ENCODE results near the gene KIF1B.
"Not testable (repeated sequence)": the region's sequence is repeated elsewhere in the genome, so short reads cannot be mapped to it uniquely, and the experiment has no call there.

KIF1B gene

DNA sequence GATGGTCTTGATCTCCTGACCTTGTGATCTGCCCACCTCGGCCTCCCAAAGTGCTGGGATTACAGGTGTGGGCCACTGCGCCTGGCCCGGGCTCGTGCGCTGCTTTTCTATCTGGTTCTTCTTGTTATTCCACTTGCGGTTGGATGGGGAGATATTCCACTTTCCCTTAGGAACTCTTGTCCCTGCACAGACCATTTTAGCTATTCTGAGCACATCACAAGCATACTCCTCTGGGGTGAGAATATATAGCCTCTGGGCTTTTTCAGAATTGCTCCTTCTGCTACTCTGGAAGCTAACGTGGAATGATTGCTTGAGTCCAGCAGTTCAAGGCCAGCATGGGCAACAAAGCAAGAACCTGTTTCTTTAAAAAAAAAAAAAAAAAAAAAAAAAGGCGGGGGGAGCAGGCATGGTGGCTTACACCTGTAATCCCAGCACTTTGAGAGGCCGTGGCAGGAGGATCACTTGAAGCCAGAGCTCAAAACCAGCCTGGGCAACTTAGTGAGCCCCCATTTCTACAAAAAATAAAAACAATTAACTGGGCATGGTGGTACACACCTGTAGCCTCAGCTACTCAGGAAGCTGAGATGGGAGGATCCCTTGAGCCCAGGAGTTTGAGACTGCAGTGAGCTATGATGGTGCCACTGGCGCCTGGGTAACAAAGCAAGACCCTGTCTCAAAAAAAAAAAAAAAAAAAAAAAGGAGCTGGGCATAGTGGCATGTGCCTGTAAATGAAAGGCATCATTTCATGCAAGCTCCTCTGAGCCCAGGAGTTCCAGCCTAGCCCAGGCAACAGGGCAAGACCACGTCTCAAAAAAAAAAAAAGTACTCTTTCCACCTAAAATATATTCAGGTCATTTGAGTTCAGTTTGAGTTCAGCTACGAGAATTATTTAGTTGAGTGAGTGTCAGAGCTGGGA, 176.6 kb downstream of the KIF1B start:
- DNase-seq (ENCODE audit: low read depth in 2 of 2), result no peak

DNA sequence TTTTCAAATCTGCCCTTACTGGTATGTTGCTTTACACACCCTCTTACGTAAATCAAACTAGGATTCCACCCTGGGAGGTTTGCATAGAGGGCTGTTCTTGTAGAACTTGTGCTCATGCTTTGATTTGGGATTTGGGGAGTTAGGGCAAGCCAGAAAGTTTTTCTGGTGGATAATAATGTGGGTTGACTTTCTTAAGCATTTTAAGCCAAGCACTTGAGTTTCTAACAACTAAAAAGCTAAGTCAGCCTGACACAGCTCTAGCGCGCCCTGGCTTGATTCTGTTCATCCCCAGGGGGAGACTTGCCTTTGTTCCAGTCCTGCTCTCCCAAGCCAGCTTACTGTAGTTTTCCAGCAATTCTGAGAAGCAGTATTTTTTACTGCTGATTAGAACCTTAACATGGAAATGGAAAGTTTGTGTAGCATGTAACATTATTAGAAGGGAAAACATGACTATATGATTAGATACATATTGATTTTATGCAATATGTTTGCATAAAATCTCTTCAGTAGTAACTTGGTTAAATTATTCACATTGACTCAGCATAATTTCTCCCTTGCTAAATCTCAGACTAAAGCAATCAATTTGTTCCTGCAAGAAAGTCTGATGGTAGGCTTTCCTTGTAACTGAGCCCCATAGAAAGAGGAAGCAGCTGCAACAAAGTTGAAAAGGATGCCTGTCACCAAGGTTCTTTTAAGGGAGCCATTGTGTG, 177.5 kb downstream of the KIF1B start:
- DNase-seq (ENCODE audit: low read depth in 2 of 2), result no peak

DNA sequence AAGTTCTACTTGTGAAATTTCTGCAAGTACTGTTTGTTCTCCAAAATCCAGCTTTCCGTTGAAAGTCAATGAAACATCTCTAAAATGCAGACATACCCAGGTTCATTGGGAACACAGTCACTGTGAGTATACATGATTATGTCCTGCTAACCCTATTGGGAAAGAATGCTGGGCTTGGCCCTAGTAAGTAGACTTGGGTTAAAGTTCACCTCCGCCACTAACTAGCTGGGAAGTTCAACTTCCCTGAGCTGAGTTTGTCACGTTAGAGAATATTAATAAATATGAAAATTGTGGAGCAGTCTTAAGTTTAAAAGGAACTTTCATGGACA, 178.0 kb downstream of the KIF1B start:
- DNase-seq (ENCODE audit: low read depth in 2 of 2), result no peak

DNA sequence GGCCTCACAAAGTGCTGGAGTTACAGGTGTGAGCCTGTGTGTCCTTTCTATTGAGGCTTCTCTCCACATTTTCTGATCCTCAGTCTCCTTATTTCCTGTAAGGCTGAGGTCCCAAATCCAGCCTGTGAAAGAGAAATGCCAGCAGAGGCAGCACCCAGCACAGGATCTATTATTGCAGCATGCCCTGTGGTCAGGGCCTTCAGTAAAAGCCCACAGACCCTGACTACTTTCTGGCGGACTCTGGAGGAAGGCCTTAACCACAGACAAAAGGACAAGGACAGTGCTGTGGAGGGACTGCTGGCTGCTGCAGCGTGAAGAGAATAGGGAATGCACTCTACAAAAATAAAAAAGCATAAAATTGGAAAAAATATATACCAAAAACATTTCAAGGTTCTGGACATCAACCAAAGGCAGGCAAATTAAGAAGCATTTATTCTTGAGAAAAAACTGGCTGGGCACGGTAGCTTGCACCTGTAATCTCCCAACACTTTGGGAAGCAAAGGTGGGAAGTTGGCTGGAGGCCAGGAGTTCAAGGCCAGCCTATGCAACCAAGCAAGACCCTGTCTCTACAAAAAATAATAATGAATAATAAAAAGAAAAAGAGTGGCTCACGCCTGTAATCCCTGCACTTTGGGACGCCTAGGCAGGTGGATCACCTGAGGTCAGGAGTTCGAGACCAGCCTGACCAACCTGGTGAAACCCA, 179.1 kb downstream of the KIF1B start:
- DNase-seq (ENCODE audit: low read depth in 2 of 2), result no peak

DNA sequence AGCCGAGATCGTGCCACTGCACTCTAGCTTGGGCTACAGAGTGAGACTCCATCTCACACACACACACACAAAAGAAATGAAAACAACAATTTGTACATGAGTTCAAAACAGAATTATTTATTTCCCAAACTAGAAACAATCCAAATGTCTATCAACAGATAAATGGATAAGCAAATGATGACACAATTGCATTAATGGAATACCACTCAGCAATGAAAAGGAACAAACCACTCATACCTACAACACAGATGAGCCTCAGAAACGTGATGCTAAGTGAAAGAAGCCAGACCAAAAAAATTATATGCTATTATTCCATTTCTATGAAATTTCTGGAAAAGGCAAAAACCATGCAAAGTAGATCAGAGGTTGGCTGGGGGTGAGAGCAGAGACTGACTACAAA, 186.5 kb downstream of the KIF1B start:
- DNase-seq (ENCODE audit: low read depth in 2 of 2), result no peak

DNA sequence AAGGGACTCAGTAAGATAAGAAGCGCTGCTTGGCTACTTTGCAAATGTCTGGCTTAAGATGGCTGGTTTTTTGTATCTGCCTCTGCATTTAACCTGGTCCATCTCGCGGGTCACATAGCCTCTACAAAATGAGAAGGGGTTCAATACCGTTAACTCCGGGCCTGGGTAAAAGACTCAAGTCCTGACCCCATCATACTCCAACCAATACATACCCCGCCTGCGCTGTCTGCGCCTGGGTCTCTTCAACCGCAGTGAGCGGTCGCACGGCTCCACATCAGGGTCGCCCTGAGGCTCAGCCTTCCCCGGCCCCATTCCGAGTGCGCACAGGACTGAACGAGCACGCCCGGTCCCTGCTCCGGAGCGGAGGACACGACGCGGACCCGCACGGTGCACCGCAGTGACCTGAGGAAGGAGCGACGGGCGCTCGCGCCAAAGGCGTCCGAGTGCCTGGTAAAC, 187.9 kb downstream of the KIF1B start:
- DNase-seq (ENCODE audit: low read depth in 2 of 2), result no peak

DNA sequence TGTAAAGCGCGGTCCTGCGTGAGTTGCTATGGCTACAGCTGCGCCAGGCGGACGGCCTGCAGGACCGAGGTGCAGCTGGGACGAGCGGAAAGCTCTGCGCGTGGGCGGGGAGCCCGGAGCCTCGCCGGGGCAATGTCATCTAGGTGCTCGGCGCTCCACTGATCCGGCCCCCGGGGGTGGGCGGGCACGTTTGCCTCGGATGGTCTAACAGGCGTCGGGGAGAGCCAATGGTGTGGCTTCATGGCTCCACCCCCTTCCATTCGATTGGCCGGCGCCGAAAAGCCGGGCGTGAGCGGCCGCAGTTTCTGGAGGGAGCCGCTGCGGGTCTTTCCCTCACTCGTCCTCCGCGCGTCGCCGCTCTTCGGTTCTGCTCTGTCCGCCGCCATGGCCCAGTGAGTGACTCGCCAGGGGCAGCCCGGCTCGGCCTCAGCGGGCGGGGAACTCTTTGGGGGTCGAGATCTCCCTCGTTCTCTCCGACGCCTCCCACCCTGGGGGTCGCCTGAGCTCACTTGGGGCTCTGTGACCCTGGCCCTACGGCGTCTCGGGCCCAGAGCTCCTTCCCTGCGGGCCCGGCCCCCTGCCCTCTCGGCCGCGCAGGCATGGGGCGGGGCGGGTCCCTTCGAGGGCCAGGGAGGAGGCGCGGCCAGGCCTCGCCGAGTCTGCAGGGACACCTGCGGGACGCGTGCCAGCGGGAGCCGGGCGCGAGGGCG, 188.5 kb downstream of the KIF1B start, which contains the start of gene PGD:
Gene PGD (plus strand): TSS at position 331 of the 710 bp plus-strand sequence. CDS start 54 bp downstream, at position 385.
- peak; percentile 94 to 98 for DNase-seq (ENCODE audit: low read depth in 2 of 2)

DNA sequence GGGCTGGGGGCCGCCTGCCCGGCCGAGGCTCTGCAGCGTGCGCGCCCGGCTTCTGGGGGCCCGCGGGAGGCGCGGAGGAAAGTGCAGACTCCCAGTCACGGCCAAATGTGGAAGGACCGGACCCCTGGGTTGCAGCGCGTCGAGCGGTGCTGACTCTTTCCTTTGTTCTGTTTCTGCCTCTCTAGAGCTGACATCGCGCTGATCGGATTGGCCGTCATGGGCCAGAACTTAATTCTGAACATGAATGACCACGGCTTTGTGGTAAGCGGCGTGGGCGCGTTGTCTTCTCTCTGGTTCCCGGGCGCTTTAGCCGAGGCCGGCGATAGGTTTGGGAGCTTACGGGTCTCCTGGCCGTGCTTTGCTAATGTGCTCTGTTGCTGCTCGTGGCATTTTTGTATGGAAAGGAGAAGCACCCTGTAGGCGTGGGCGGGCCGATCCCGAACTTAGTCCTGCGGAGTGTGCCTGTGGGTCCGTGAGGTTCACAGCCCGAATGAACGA, 189.1 kb downstream of the KIF1B start:
- DNase-seq (ENCODE audit: low read depth in 2 of 2), result no peak

DNA sequence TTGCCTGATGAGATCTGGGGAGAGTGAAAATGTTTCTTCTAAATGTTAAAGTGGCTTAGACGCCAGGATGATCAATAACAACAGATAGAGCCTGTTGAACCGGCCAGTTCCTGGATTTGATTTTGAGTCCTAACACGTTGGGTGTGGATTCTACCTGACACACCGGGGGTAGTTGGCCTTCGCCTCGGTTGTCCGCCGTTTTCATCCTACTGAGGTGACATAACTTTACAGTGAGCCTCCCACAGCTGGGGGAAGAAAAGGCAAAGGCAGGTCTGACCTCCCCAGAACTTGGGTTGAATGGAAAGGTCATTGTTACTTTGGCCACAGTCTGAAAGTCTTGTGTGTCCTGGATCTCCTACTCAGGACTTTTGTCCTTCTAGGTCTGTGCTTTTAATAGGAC, 189.6 kb downstream of the KIF1B start:
- DNase-seq (ENCODE audit: low read depth in 2 of 2), result no peak

DNA sequence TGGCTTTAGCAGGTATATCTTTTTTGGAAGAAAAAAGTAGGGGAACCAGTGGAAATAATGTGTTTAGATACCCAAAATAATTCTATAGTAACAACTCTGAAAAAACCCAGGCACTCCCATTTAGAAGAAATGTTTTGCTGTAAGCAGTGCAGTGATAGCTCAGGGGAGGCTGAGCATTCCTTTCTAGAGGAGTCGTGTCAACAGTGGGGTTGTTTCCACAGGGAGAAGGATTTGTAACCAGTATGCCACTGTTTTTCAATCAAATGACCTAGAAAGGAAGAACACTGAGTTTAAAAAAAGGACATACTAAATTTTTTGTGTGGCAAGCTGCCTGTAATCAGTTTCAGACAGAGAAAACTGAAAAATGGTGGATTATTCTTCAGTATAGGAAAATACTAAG, 190.9 kb downstream of the KIF1B start:
- DNase-seq (ENCODE audit: low read depth in 2 of 2), result no peak

DNA sequence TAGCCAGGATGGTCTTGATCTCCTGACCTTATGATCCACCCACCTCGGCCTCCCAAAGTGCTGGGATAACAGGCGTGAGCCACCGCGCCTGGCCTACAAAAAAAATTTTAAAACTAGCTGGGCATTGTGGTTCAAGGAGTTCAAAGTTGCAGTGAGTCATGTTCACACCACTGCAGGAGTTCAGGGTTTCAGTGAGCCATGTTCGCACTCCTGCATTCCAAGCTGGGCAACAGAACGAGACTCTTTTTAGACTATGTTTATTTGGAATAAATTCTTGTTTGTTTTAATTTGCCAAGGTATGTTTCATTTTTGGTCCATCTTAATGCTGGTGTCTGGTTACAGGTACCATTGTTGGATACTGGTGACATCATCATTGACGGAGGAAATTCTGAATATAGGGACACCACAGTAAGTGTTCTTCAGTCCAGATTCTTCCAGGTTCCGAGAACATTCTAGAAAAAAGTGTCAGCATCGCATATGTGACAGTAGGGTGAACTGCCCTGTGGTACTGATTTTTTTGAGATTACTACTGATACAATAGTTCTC, 192.4 kb downstream of the KIF1B start:
- no peak for DNase-seq (ENCODE audit: low read depth in 2 of 2)

DNA sequence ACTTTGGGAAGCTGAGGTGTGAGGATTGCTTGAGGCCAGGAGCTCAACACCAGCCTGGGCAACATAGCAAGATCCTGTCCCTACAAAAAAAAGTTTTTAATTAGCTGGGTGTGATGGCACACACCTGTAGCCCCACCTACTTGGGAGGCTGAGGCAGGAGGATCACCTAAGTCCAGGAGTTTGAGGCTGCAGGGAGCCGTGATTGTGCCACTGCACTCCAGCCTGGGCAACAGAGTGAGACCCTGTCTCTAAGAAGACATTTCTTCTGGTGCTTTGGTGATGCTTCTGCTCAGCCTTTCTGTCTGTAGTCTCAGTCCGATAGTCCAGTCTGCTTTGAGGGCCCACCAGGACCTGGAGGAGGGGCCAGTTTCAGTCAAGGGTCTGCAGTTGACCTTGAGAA, 196.8 kb downstream of the KIF1B start:
- no peak for DNase-seq (ENCODE audit: low read depth in 2 of 2)

DNA sequence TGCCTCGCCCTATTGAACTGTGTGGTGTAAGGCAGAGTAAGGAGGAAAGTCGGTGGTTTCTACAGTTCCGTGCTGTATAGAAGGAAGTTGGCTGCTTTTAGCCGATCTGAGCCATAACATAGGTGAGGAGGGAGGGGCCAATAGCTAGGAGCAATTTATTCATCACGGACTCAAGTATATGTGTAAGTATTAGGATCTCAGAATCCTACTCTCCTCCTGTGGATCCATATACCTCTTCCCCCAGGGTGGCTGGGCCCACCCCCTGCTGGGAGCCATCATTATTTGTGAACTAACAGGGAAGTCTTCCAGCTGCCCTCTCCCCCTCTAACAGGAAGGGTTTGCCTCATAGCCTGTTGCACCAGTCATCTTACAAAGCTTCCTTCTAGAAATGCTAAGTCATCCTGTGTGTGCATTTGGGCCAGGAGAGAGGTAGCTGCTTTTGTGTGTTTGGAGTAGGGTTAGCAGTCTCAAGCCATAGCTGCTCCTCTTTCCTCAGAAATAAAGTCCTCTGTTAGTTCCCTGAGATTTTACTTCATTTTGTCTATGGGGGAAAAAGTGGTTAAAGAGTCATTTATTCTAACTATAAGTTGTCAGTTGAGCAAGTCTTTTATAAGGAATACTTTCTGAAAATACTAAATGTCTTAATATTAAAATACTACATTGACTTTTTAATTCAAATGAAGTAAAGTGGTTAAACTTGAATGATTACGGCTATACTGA, 205.0 kb downstream of the KIF1B start:
- DNase-seq (ENCODE audit: low read depth in 2 of 2), result no peak

DNA sequence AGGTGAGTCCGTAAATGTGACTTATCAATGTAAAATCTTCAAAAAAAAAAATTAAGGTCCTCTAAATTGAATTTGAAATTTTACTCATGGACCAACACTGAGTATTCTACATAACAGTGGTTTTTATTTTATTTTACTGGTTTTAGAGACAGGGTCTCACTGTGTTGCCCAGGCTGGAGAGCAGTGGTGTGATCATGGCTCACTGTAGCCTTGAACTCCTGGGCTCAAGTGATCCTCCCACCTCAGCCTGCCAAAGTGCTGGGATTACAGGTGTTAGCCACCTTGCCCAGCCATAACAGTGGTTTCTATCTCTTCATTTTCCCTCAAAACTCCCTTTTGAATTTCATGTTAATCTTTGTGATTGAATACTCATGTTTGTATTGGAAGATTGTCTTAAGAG, 205.6 kb downstream of the KIF1B start:
- not testable (repeated sequence) for DNase-seq (ENCODE audit: low read depth in 2 of 2)

DNA sequence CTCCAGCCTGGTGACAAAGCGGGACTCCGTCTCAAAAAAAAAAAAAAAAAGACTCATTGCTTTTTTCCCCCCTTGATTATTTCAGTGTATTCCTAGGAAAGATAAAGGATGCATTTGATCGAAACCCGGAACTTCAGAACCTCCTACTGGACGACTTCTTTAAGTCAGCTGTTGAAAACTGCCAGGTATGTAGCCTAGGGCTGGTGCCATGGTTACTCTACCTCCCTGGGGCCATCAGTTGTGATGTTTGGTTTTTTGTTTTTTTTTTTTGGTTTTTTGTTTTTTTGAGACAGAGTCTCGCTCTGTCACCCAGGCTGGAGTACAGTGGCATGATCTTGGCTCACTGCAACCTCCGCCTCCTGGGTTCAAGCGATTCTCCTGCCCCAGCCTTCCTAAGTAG, 208.4 kb downstream of the KIF1B start:
- DNase-seq (ENCODE audit: low read depth in 2 of 2), result not testable (repeated sequence)

DNA sequence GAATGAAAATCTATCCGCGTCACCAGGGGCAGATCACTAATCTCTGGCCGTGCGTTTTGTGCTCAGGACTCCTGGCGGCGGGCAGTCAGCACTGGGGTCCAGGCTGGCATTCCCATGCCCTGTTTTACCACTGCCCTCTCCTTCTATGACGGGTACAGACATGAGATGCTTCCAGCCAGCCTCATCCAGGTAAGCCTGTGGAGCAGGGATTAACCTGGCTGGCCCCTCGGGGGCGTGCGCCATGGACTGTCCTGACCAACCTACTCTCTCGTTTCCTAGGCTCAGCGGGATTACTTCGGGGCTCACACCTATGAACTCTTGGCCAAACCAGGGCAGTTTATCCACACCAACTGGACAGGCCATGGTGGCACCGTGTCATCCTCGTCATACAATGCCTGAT, 209.0 kb downstream of the KIF1B start:
- DNase-seq (ENCODE audit: low read depth in 2 of 2), result no peak

DNA sequence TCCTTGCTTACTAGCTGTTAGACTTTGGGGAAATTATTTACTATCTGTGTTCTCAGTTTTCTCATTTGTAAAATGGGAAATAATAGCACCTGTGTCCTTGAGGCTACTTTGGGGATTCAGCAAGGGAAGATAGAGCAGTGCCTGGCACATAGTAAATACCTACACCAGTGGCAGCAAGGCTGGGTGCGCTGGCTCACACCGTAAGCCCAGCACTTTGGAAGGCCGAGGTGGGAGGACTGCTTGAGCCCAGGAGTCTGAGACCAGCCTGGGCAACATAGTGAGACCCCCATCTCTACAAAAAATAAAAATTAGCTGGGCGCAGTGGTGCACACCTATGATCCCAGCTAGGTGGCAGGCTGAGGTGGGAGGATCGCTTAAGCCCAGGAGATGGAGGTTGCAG, 211.3 kb downstream of the KIF1B start:
- no peak for DNase-seq (ENCODE audit: low read depth in 2 of 2)

DNA sequence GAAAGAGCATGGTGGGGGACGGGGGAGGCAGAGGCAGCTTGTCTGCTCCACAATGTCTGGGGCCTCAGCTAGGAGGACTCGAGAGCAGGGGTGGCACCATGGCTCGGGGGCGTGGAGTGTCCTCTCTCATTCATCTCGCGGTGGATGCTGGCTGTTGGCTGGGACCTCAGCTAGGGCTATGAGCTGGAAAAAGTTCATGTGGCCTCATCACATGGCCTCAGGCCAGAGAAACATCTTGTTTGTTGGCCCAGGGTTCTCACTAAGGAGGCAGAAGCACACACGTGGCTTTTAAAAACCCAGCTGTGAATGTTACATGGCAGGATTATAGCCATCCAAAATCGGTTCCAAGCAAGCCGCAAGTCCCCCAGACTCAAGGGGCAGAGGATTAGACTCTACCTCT, 213.7 kb downstream of the KIF1B start:
- no peak for DNase-seq (ENCODE audit: low read depth in 2 of 2)

DNA sequence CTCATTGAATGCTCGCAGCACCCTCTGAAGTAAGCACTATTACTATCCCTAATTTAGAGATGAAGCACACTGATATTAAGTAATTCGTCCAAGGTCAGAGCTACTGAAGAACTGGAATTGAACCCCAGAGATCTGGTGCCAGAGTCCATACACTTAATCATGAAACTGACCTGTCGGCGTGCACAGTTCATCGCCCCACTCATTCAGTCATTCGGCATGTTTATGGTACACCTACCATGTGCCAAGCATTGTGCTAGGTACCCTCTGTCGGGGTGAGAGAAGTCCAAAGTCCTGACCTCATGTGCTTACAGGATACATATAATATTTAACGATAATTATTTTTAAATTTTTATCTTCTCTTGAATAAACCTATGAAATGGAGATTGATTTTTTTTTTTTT, 214.3 kb downstream of the KIF1B start:
- no peak for DNase-seq (ENCODE audit: low read depth in 2 of 2)

DNA sequence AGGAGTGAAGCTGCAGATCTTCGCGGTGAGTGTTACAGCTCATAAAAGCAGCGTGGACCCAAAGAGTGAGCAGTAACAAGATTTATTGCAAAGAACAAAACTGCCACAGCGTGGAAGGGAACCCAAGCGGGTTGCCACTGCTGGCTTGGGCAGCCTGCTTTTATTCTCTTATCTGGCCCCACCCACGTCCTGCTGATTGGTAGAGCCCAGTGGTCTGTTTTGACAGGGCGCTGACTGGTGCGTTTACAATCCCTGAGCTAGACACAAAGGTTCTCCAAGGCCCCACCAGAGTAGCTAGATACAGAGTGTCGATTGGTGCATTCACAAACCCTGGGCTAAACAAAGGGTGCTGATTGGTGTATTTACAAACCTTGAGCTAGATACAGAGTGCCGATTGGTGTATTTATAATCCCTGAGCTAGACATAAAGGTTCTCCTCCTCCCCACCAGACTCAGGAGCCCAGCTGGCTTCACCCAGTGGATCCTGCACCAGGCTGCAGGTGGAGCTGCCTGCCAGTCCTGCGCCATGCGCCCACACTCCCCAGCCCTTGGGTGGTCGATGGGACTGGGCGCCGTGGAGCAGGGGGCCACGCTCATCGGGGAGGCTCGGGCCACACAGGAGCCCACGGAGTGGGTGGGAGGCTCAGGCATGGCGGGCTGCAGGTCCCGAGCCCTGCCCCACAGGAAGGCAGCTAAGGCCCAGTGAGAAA, 215.6 kb downstream of the KIF1B start:
- not testable (repeated sequence) for DNase-seq (ENCODE audit: low read depth in 2 of 2)

All from stimulated activated CD8-positive, alpha-beta memory T cell treated with anti-CD3 and anti-CD28 coated beads, Interleukin-7, amount 100 ng/mL, for 4 hours (primary cell).